Measurements from ENCODE around the gene RANBP17.
"Not testable (repeated sequence)": the region's sequence is repeated elsewhere in the genome, so short reads cannot be mapped to it uniquely, and the experiment has no call there.

The RANBP17 gene

DNA sequence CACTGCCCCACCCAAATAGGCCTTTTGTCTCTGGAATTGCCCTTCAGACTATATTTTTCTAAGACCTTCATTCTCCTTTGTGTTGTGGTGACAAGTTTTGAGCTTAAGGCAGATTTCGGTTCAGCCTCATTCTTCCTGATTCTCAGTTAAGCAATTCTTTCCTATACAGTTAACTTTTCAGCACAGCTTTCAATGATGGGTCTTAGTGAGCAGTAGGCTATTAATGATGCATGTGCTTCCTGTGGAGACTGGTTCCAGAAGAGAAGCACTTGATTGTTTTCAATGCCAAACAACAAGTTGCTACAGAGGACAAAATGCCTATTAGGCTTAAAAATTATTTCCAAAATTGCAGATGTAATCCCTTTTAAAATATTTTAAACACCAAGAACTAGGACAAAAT is 399.5 kb downstream of the RANBP17 start:
- no peak for DNase-seq

DNA sequence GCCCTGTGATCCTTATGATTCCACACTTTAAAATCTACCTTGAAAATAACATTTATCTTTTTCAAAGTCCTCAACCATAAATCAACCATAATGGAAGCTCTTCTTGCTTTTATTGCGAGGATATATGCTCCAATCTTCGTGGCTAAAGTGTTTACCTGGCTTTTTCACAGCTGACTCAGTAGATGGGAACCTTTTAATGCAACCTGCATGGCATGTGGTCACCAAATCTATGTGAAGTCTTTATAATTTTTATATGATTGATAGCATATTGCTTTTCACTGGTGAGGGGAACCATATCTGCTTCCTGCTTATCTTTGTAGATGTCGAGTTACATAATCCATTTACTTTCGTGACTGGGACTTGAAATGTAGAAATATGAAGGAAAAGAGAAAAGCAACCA is 400.1 kb downstream of the RANBP17 start:
- DNase-seq, result no peak

- DNase-seq, result no peak
Measured at GRCh38 chr5:171263181-171263580, 401.4 kb downstream of the RANBP17 start.

DNA sequence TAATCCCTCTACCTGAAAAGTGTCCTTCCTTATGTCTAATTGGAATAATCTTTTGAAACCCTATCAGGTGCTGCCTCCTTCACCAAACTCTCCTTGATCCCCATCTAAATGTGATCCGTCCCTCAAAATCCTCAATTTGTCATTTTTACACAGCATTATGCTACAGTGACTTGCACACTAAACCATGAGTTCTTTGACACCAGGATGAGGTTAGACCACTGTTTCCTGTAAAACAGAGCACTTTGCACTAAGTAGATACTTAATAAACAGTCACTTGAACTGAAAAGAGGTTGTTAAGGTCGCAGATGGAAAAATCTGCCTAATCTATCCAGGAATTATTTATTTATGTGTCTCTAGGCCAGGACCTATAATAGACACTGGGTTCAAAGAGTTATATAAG is 403.0 kb downstream of the RANBP17 start:
- DNase-seq, result no peak

DNA sequence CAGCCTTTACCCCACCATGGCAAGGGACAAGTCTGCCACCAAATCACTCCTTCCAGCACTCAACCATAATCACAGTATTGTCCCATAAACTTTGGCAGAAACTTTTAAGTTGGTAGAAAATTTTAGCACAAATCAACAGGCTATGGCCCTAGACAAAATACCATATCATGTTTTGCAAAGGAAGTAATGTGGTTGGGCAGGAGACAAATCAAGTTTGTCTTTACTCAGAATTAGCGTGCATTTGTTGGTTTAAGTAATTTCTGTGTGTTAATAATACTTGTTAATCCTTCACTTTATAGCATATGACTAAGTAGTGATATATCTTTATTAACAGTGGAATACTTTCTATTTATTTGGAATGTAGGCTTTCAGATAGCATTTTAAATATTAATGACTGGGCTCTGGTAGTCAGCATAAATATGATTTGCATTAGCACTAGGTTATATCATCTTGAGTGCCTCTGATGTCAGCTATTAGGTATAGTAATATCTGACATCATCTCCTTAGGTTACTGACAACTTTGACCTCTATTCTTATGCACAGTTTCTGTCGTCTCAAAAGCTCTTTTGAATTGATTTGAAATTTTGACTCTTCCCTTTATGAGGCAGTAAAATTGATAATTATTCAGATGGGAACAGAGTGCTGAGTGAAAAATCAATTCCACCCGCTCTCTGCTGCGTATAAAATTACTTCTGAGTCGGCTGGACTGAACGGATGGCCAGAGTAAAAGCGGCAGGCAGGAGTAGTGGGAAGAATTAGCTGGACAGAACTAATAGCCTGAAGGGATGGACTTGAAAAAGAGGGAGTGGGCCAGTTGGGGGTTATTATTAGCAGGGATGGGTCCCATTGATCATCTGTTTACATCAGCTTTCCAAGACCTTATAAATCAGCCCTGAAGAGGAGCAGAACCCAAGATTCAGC is 407.1 kb downstream of the RANBP17 start:
- DNase-seq, result no peak

- no peak for DNase-seq
Measured at GRCh38 chr5:171269717-171270116, 407.9 kb downstream of the RANBP17 start.

GRCh38 chr5:171270136-171270535 is 408.3 kb downstream of the RANBP17 start:
- no peak for DNase-seq

DNA sequence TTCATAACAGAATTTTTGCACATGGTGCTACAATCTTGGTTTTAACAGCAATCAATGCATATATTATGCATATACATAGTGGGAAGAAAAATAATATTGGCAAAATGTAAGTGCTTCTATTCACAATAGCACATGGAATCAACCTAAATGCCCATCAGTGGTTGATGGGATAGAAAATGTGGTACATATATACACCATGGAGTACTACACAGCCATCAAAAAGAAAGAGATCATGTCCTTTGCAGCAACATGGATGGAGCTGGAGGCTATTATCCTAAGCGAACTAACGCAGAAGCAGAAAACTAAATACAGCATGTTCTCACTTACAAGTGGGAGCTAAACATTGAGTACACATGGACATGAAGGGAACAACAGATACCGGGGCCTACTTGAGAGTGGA is 410.0 kb downstream of the RANBP17 start:
- no peak for DNase-seq

DNA sequence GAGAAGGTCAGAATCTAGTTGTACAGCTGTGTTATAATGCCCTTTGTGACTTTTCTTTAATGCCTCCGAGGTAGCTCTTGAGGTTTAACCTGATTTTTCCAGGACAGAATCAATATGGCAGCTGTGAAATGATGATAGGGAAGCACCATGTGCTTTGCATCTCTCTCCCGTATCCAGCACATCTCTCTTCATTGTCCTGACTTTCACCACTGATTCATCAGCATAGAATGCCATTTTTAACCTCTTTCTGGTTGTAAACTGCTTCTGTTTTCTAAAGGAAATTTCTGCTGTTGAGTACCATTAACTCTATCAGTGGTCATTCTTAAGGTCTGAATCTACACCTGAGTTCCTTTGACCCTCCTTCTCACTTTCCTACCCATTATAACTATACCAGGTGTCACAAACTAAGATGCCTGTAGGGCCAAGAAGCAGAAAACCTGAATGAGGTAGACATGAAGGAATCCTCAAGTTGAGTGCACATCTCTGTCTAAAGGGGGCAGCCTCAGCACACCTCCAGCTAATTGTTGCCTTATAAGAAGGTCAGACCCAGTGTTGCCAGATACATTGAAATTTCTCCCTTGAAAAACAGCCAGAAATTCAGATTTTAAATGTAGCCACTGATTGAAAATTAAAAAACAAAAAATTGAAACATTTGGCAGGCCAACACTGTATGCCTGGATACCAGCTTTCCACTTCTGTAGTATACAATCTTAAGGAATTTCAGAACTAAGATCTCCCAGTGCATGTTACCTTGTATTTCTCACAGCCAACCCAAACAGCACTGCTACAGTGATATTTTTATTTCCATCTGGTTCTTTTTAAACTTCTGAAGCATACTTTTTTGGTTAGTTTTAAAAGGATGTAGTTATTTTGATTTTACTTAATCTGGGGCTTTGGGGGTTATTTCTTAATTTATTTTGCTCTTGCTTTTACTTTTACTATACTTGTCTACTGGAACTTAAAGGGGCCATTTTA is 411.5 kb downstream of the RANBP17 start:
- DNase-seq, result no peak

DNA sequence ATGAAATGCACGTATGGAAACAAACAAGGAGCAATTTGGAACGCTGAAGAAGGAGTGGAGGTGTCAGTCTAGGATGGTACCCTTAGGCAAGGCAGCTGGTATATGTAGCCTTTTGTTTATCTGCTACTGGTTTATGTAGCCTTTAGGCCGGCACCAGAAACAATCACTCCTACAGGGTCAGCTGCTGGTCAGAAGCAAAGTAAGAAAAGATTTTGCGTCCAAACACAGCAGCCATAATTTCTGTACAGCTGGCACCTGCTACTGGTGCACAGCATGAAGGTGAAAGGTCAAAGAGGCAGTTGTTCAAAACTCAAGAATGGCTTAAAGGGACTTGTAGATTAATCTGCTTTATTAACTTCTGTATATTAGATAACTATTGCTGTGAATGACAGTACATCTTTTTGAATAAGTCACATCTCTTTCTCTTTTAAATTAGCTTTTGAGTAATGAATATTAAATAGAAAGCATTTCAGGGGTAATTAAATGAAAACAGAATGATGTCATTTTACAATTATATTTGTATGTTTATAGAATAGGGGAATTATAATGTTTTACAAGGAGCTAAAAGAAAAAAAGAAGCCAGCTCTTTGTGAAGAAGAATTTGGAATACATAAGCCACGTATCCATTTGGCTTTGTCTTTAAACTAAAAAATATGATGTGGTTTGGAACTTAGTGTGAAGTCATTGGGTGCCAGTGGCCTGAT is 414.2 kb downstream of the RANBP17 start:
- DNase-seq, result no peak

DNA sequence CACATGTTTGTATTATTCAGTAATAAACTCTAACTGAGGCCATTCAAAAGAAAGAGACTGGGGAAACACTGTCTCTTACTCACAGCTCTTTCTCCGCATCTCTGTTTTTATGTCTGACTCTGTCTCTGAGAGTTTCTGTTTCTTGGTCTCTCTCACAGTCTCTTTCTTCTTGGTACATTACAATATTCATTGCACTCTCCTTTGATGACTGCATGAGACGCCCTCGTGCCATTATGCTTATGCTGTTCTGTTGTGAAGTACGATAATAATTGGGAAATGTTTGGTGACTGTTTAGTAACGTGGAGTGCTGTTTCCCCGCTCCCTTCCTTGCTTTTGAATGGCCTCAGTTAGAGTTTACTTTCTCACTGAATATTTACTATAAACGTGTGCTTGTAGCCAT is 421.9 kb downstream of the RANBP17 start:
- no peak for DNase-seq

DNA sequence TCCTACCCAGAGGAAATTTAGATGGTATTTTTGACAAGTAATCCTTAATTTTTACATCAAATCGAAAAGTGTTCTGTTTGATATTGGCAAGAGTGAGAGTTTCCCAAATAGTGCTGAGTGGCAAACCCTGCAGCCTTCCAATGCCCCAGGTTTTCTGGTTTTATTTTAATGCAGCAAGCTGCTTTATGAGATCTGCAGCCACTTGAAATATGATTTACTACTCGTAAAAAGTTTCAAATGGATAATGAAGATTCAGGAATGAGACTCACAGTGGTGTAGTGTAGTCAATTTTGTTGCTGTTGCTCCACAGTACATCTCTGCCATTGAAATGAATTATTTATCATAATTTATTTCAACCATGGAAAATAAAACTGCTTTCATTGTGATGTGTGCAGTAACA is 423.6 kb downstream of the RANBP17 start:
- DNase-seq, result no peak

DNA sequence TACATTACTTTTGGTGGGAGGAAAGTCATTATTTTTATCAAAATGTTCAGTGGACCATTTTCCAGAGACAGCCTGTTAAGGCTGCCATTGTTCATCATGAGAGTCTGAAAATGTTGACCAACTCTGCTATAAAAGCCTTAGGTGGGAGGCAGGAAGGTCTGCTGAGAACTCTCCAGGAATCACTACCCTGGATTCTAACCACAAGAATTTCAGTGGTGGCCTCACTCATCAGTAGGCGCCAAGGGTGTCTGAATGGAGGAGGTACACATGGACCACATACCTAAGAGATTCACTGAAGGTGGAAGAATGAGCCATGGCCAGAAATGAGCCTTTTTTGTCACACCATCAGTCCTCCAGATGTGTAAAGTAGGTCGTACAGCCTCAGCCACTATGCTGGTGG is 426.2 kb downstream of the RANBP17 start:
- DNase-seq, result no peak

- no peak for DNase-seq
Measured at GRCh38 chr5:171291371-171291770, 429.6 kb downstream of the RANBP17 start.

DNA sequence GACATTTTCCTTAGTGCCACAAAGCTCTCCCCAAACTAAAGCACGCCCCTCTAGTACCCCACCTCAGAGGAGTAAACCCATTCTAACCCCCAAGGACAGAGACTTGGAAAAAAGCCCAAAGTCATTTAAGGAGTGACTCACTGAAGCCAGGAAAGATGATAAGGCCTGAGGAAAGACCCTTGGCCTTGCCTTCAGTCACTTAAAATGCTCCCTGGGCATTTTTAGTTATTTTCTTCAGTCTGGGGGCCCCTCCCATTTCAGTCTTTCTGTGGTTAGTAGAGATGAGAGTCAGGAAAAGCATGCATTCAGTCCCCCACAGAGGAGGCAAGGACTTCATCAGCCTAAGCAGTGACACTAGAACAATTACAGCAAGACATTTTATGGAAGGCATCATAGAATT is 433.5 kb downstream of the RANBP17 start:
- no peak for DNase-seq

DNA sequence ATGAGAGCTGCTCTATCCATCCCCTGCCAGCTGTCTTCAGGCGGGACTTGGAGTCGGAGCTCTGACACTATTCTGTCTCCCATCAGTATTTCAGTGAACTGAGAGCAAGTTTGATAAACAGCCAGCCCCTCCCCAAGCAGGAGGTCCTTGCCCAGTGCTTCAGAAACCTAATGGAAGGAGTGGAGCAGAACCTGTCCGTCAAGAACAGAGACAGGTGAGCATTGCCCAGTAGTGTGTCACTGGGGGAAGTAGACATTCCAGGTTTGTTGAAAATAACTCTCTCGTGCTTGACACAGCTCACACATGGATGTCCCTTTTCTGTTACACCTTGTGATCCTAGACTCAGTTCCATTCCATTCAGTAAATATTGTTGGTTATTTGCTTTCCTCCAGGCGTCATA is 434.0 kb downstream of the RANBP17 start:
- no peak for DNase-seq

GRCh38 chr5:171297941-171298340 is 436.1 kb downstream of the RANBP17 start:
- not testable (repeated sequence) for DNase-seq

- no peak for DNase-seq
Measured at GRCh38 chr5:171299228-171299627, 437.4 kb downstream of the RANBP17 start.

GRCh38 chr5:171299851-171300250 is 438.0 kb downstream of the RANBP17 start:
- no peak for DNase-seq

- DNase-seq, result no peak
Measured at GRCh38 chr5:171300358-171300757, 438.5 kb downstream of the RANBP17 start.

DNA sequence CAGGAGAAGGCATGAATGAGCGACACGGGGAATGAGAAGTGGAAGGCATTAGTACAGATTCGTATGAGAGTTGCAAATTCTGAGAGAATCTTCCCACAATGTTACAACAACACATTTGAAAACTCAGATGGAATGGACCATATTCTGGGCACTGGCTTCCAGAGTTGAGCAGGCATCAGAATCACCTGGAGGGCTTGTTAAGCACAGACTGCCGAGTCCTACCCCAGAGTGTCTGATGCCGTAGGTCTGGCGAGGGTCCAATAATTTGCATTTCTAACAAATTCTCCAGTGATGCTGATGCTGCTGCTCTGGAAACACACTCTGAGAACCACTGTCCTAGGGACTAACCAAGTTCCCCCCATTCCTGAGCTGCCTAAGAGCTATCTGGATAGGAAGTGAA is 444.3 kb downstream of the RANBP17 start:
- DNase-seq, result no peak

DNA sequence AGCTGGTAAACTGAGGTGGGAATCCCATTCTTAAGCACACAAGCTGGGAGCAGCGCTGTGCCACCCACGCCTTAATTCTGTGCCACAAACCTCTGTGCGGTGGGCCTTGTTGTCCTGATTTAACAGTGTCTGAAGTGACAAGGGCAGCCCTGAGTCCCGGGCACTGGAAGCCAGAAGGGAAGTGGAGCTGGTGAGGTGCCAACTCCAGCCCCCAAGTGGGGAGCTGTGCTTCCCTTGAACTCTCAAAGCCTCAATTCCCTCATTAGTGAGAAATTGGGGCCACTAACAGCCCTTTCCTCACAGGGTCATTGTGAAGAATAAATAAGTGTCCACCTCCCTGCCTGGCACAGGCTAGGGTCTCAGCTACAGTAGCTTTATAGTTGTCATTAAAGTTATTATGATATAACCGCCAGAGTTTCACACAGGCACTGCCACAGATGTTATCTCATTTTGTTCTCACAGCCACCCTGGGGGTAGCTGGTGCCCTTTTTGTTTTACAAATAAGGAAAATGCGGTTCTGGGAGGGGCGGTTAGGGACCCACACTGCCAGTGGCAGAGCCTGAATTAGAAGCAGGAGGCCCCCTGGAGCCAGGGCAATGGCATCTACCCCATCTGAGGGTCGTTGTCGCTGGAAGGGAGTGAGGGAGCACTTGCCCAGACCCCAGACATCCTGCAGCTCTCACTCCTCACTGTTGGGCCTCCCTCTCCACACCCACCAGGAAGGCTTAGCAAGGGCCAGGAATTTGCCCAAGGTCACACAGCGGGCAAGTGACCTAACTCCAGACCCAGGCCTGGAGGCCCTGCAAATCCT is 445.2 kb downstream of the RANBP17 start:
- DNase-seq, result no peak
